GM19397 (cell line): Measurements from ENCODE around the gene TLX1.

Source experiments
- ATAC-seq: cut with Tn5 transposase; IDR thresholded peaks from one replicate; pipeline ENCODE4 v1.9.1; 2021; ENCODE audit warnings: mild to moderate bottlenecking, moderate library complexity; ENCODE audit not compliant: unreplicated experiment

TLX1 gene

DNA sequence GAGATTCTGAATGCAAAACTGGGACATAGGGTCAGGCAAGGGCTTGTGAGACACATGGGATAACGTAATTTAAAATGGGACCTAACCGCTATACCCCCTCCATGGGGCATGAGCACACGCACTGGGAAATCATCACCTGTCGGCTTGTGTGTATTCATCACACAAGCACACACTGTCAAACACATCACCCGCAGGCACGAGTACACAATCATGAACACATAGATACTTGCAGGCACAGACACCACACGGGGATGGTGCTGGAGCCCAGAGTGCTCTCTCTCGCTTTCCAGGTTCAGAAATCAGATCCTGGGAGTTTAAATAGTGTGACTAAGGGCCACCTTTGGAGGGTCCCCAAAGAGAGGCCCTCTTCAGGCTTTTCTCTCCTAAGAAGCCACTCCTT lies 19.6 kb upstream of the TLX1 start:
- ATAC-seq = no peak

GRCh38 chr10:101112799-101113594 lies 18.1 kb upstream of the TLX1 start:
- no peak for ATAC-seq

DNA sequence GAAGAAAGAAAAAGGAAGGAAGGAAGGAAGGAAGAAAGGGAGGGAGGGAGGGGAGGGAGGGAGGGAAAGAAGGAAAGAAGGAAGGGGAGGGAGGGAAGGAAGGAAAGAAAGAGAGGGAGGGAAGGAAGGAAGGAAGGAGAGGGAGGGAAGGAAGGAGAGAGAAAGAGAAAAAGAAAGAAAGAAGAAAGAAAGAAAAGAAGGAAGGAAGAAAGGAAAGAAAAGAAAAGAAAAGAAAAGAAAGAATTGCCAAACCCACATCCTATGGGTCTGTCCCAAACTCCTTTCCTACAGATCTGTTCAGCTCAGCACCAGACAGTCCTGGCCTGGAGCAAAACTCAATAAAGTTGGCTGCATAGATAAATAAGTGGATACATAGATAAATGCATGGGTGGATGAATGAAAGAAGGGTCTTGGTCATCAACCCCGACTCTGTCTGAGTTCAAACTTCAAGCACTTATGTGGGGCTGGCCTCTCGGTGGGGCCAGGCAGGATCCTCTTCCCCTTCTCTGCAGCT lies 17.2 kb upstream of the TLX1 start:
- ATAC-seq = no peak

DNA sequence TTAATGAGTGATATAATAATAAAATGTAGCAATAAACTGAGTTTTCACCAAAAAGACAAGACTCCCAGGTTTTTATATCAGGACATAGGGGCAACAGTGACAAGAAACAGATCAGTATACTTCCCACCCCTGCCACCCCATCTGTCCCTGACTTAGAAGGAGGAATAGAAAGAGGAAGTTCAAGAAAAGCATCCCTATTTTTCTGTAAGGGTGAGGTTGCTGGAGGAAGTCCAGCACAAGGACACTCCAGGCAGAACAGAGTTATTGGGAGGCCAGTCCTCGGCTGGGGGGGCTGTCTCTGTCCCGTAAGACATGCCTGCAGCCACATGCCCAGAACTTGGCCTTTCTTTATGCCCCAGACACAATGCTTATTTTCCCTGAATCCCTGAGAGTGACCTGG lies 16.5 kb upstream of the TLX1 start:
- no peak for ATAC-seq

DNA sequence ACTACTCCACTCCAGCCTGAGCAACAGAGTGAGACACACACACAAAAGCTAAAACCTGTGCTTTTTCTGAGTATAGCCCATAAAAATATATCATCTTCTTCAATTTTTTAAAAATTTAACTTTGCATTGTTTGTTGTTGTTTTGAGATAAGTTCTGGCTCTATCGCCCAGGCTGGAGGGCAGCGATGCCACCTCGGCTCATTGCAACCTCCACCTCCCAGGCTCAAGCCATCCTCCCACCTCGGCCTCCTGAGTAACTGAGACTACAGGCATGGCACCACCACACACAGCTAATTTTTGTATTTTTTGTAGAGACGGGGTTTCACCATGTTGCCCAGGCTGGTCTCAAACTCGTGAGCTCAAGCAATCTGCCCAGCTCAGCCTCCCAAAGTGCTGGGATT lies 14.3 kb upstream of the TLX1 start:
- no peak for ATAC-seq

- ATAC-seq = no peak
Measured at GRCh38 chr10:101118031-101118430, 13.1 kb upstream of the TLX1 start.

- no peak for ATAC-seq
Measured at GRCh38 chr10:101120520-101120883, 10.6 kb upstream of the TLX1 start.

- no peak for ATAC-seq
Measured at GRCh38 chr10:101120884-101121653, 10.0 kb upstream of the TLX1 start.

DNA sequence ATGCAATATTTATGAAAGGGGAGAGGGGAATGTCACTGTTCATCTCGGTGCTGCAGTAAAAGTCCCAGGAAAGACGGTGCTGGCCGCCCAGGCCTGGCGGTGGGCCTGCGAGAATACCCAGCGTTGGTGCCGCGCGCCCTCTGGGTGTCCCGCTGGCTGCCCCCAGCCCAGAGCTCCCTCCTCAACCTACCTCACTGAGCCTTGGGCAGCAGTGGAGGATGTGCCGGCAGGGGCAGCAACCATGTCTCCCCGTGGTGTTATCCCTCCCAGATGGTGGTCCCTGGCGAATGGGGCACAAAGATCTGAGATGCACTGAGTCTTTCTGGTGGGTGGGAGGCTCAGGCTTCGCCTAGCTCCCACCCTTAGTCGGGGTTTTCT lies 9.5 kb upstream of the TLX1 start:
- no peak for ATAC-seq

DNA sequence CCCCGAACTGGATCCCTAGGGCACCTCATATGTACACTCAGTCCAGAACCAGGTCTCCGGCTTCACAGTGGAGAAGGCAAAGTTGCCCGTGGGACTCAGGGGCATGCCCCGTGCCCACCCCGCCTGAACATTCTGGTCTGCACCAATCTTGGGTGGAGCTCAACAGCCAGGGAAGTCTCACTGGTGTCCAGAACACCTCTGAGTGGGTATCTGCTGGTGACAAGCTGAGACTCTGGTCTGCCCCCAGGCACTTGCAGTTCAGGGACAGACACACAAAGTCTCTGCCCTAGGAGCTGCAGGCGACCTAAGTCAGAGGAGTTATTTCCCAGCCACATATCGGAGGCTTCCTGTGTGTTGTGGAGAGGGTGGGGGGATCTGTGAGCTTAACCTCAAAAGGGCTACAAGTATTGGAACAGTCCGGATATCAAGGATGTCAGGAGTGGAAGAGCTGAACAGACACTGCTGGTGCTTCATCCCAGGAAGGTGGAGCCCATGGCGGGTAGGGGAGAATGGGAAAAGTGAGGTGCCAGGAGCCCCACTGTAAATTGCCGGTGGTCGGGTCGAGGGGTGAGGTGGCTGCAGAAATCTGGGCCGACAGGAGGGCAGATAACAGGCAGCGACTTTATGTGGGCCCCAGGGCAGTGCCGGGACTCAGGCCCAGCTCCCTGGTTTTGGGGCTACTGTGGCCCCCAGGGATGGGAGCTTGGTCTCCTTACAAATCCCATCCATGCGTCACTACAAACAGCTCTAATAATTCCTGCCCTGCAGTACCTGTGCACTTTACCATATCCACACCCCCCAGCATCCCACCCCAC lies 8.6 kb upstream of the TLX1 start:
- no peak for ATAC-seq

DNA sequence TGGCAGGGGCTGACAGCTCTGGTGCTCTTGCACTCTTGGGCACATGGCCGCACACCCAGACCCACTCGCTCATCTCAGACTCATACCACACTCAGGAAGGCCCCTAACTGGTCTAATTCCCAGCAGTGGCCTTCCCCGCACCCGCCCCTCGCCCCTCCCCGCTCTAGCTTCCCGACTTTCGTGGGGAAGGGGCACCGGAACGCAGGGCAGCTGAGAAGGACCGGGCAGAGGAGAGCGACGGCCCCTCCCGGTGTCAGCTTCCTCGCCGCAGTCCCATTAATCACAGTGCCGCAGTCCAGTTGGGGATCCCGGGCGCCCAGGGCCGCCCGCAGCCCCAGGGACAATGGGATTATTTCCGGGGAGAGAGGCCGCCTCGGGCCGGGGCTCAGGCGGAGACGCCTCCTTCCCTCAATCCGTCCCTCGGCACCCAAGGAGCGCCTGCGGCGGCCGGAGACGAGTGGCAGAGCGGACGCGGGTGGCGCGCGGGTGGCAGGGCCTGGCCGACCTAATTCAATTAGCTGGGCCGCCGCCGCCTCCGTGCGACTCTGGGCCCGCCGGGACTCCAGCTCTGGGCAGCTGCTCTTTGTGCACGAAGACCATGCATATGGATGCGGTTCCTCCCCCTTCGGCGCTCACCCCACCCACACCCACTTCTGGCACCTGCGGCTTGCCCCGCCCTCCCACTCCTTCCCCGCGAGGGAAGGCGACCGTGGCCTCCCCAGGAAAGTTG lies 7.8 kb upstream of the TLX1 start:
- ATAC-seq = no peak

GRCh38 chr10:101123815-101124617 lies 7.1 kb upstream of the TLX1 start:
- ATAC-seq = no peak

GRCh38 chr10:101124933-101125332 lies 6.2 kb upstream of the TLX1 start:
- no peak for ATAC-seq

DNA sequence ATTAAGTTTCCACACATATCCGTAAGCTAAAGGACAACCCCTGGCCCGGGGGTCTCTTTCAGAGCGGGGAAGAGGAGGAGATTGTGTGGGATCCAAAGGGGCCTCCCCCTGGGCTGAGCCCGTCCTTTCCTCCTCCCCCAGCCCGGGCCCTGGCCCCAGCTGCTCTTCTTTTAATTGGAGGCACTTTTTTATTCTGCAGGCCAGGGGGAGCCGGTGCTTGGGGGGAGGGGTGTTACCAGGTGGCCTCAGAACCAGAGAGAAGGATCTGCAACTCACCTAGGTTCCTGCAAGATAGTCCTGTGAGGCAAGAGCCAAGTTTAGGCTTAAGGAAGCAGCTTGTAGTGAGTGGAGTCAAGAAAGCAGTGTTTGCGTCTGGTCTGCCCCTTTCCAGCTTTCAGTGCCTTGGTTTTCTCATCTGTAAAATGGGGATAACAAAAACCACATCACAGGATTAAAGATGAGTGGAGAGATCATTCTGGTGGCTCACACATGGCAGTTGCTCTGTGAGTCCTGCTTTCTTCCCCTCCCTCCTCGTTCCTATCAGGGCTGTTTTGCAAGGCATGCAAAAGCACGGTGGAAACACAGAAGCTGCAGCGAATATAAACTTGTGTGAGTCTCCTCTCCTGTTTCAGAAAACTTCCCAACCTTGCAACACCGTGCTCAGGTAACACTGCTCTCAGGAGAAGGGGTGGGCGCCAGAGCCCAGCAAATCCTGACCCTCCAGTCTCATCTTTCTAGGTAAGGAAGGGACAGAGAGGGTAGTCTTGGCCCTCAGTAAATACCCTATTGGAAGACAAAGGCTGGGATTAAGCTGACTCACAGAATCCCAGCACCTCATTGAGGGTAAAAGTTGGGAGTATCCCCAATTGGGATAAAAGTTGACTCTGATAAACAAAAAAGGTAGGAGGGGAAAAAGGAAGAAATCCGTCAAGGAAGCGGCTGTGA lies 4.1 kb upstream of the TLX1 start:
- ATAC-seq = no peak

- no peak for ATAC-seq
Measured at GRCh38 chr10:101130141-101130540, 959 bp upstream of the TLX1 start.

GRCh38 chr10:101131962-101132635 lies 999 bp downstream of the TLX1 start:
- ATAC-seq = no peak

DNA sequence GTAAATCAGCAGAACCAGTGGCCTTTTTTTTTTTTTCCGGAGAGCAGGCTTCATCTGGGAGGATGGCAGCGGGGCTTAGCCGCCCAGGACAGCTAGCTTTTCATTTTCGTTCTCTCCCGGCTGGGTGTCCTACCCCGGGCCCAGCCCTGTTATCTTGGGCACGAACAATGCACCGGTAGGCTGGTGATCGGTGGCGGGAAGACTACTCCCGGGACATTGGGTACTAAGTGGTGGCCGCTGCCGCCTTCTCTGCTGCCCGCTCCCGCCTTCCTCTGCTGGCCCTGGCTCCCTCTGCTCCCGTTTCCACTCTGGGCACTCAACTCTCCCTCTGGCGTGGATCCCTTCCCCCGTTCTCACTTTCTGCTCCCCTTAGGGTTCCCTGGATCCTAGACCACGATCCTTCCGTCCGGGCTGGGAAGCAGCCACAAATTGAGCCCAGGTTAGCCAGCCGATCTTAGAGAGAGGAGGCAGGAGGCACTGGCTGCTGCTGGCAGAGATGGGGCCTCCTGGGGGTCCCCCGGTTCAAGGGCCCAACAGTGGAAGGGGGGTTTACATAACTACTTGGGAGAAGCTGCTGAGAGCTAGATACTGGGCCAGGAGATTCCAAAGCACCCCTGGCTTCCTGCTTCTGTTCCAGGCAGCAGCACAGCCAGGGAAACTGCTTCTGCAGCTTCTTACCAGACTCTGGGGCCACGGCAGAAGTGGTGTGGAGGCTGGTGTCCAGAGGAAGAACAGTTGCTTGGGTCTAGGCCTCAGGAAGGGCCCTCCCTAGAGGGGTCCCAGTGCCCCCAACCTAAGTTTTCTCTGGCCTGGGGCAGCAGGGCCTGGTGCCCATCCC lies 1.8 kb downstream of the TLX1 start:
- ATAC-seq = no peak
